Measurements from ENCODE around the gene AATF. TPM values are rescaled to one million over a fixed set of nuclear protein-coding genes. Genes with fewer than 3 reads are reported as not detected.

AATF gene
- polyA plus RNA-seq, 2 of the 4 experiments (the other 2 are of a cell fraction), result 51.9 to 120 TPM

DNA sequence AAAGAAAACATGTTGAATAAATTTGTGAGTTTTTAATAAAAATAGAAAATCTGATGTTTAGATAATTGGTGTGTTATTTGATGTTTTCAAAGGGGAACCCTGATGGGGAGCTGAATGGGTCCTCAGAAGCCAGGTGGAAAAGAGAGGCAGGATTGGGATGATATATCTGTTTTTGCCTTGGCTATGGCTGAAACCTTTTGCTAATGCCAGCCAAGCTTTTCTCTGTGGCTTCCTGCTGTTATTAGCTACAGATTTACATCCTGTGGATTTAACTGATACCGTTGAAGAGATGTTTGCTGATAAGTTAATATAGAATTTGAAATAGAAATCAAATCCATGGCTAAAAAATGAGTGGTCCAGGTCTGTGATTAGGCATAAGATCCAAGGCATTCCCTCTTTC lies 4.2 kb upstream of the AATF start:
- Histone ChIP-seq H3K27ac (no peak overlapping the region), H3K9me3 (no peaks in the 10 kb centered on the region), H3K4me1 (peaks cover 4% of the 10 kb centered on the region; the same call in 1 of the 3 replicates), H3K4me2 (no peak overlapping the region), H3K4me3 (no peak overlapping the region)
- 15% methylated on average over 1 of the region's 1 CpG for WGBS (ENCODE audit: missing lambda C conversion rate)
- ChIA-PET CTCF (interaction anchor here (0.8 to 1.8 kb wide), 4 partner anchors 10 to 176 kb away, joined by 4 to 8 read pairs (median 4); no protein-coding TSS in a partner anchor), POLR2A (no interaction called here)
- ATAC-seq (no peak), FAIRE-seq (no peak), DNase-seq (ENCODE audit: low read depth in 1 of 2, low spot score in 1 of 2) (no peak)
- TF ChIP-seq POLR2A (IDR thresholded peaks at IDR 0.05; ENCODE audit: low read length) (no peak), JUNB (IDR thresholded peaks at IDR 0.05) (no peak), ESRRA (IDR thresholded peaks at IDR 0.05; ENCODE audit: borderline replicate concordance, low read length) (no peak), EHF (CRISPR knock-in tag; IDR thresholded peaks at IDR 0.05) (no peak), ZFP36 (IDR thresholded peaks at IDR 0.05; ENCODE audit: borderline replicate concordance, partially characterized antibody) (no peak), CBX2 (IDR thresholded peaks at IDR 0.05; ENCODE audit: borderline replicate concordance, low read depth) (no peak), FOSL2 (IDR thresholded peaks at IDR 0.05) (no peak), FOSL2 (CRISPR knock-in tag; IDR thresholded peaks at IDR 0.05) (no peak), POLR2AphosphoS2 (conservative IDR thresholded peaks at IDR 0.05; ENCODE audit: low read length) (no peak), SREBF2 (IDR thresholded peaks at IDR 0.05) (no peak), HOXB5 (CRISPR knock-in tag; IDR thresholded peaks at IDR 0.05) (no peak)
- TF ChIP-seq, protein P1, sequence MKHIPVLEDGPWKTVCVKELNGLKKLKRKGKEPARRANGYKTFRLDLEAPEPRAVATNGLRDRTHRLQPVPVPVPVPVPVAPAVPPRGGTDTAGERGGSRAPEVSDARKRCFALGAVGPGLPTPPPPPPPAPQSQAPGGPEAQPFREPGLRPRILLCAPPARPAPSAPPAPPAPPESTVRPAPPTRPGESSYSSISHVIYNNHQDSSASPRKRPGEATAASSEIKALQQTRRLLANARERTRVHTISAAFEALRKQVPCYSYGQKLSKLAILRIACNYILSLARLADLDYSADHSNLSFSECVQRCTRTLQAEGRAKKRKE (CRISPR knock-in tag; IDR thresholded peaks at IDR 0.05; ENCODE audit: low read depth), result no peak
- TF ChIP-seq, protein P2, sequence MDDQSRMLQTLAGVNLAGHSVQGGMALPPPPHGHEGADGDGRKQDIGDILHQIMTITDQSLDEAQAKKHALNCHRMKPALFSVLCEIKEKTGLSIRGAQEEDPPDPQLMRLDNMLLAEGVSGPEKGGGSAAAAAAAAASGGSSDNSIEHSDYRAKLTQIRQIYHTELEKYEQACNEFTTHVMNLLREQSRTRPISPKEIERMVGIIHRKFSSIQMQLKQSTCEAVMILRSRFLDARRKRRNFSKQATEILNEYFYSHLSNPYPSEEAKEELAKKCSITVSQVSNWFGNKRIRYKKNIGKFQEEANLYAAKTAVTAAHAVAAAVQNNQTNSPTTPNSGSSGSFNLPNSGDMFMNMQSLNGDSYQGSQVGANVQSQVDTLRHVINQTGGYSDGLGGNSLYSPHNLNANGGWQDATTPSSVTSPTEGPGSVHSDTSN (IDR thresholded peaks at IDR 0.05), result no peak

DNA sequence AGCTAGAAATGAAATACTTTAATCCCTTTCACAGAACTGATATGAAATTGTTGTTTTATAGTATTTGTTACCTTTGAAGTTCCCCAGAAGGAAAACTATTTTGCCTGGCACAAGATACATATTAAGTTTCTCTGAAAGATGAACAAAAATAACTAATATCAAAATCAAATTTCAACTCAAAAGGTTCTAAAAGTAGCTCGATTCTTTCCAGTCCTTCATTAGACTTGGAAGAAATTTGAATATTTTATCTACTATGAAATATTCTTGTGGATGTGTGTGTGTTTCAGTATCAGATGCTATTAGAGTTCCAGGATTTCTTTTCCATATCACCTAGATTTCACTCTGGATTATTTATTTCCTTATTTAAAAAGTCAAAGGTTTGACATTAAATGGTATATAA lies 3.6 kb upstream of the AATF start:
- ChIA-PET POLR2A (no interaction called here), CTCF (interaction anchor here (0.8 to 1.8 kb wide), 3 partner anchors 21 to 177 kb away, joined by 4 to 8 read pairs (median 4); no protein-coding TSS in a partner anchor)
- Histone ChIP-seq H3K4me3 (no peak overlapping the region), H3K9me3 (no peaks in the 10 kb centered on the region), H3K27ac (no peak overlapping the region), H3K4me1 (peaks cover 8% of the 10 kb centered on the region), H3K4me2 (no peak overlapping the region)
- ATAC-seq, result no peak
- no peak for TF ChIP-seq MAZ (IDR thresholded peaks at IDR 0.05; ENCODE audit: borderline replicate concordance, low read depth, low read length)
- no peak for FAIRE-seq
- 32% methylated on average over 1 of the region's 1 CpG for WGBS (ENCODE audit: missing lambda C conversion rate)
- no peak for DNase-seq (ENCODE audit: low read depth in 1 of 2, low spot score in 1 of 2)

DNA sequence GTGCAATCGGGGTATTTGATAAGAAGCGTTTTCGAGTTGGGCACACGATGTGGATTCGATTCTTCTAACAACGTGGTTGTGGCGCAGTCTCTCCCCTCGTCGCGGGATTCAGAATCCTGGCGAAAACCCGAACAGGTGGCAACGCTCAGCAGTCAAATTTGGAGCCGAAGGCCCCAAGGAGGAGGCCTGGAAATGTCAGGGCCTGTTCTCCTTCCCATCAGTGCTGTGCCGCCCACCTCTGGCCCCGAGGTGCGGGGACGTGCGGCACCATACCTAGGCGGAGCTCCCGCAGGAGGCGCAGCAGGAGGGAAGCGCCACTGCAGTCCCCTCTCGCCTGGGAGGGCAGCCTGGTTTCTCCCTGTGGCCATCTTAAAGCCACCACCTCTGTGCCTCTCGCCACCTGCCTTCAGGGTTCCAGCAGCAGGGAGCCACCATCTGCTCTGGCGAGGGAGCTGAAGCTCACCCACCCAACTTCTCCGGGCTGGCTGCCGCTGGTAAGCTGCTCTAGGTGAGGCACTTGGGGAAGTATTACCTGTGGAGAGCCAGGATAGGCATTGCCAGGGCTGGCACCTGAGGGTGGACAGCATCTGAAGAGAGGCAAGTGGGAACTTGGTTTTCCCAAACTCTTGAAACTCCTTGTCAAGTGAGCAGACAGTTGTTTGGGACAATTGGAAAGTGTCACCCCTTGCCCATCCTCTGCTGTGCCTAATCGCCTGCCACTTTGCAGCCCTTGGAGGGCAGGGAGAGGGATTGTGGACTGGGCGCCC lies 2.6 kb upstream of the AATF start:
- 82% methylated on average over 30 of the region's 30 CpGs for WGBS (ENCODE audit: missing lambda C conversion rate)
- Histone ChIP-seq H3K27ac (no peak overlapping the region), H3K4me2 (no peak overlapping the region), H3K9me3 (no peaks in the 10 kb centered on the region), H3K4me3 (no peak overlapping the region), H3K4me1 (peaks cover 18% of the 10 kb centered on the region)
- ChIA-PET CTCF (interaction anchor here (1.5 to 1.8 kb wide), 2 partner anchors 22 to 101 kb away, joined by 4 to 8 read pairs; no protein-coding TSS in a partner anchor), POLR2A (no interaction called here)
- no peak for FAIRE-seq
- no peak for TF ChIP-seq SREBF2 (IDR thresholded peaks at IDR 0.05)
- no peak for TF ChIP-seq HEYL (CRISPR knock-in tag; IDR thresholded peaks at IDR 0.05)
- TF ChIP-seq GATA3 (IDR thresholded peaks at IDR 0.05; ENCODE audit: borderline replicate concordance), result no peak
- TF ChIP-seq MAZ (IDR thresholded peaks at IDR 0.05; ENCODE audit: borderline replicate concordance, low read depth, low read length), result no peak
- no peak for TF ChIP-seq TP53 (CRISPR knock-in tag; IDR thresholded peaks at IDR 0.05)
- no peak for ATAC-seq
- DNase-seq (ENCODE audit: low read depth in 1 of 2, low spot score in 1 of 2), result no peak

DNA sequence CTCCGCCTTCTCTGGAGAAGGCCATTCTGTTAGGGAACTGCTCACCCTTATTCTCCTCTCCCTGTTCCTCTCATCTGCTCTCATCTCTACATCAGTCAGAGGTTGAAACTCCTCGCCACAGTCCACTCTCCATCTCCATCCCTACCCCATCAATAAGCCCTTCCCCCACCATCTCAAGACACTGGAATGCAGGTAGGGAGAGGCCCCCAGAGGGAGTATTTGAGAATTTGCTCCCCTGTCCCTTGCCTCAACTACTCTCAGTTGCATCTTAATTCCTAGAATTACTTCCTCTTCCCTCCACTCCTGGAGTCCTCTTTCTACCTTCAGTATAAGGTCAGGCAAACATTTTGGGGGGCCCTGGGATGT lies 2.0 kb upstream of the AATF start:
- ATAC-seq, result no peak
- H3K4me3 ChIP-seq, result no peak overlapping the region
- H3K4me2 ChIP-seq, result no peak overlapping the region
- DNase-seq (ENCODE audit: low read depth in 1 of 2, low spot score in 1 of 2), result no peak
- no peak overlapping the region for H3K27ac ChIP-seq
- WGBS (ENCODE audit: missing lambda C conversion rate), result 91% methylated on average over 2 of the region's 2 CpGs
- no peak for TF ChIP-seq KDM1A (IDR thresholded peaks at IDR 0.05; ENCODE audit: low read depth)
- CTCF ChIA-PET, result no interaction called here
- peaks cover 22% of the 10 kb centered on the region for H3K4me1 ChIP-seq
- no peak for FAIRE-seq
- POLR2A ChIA-PET, result no interaction called here
- no peaks in the 10 kb centered on the region for H3K9me3 ChIP-seq
